CD4-positive, alpha-beta memory T cell (primary cell): Measurements from ENCODE around the gene DMGDH. TPM values are rescaled to one million over a fixed set of nuclear protein-coding genes. Genes with fewer than 3 reads are reported as not detected.
A peak's percentile ranks its signal among the peaks of the same experiment; 100 is the strongest.

ENCODE experiments used
- CTCF ChIA-PET: fragments of 350-600 bp; sonication (Branson Sonifier 250); formaldehyde crosslinking; loops from one replicate; lab custom pipeline; 2021; ENCODE audit warnings: inconsistent platforms; ENCODE audit not compliant: partially characterized antibody; lab: Charles Lee
- POLR2A ChIA-PET: fragments of 350-600 bp; sonication (Branson Sonifier 250); formaldehyde crosslinking; loops from one replicate; lab custom pipeline; 2021; ENCODE audit not compliant: partially characterized antibody; lab: Charles Lee
- DNase-seq, 5 donors: peaks; one replicate each; pipeline versions ENCODE4 v3.0.0 to v3.0.0-alpha.2; 2020 to 2022; ENCODE audit warnings: mixed read lengths in 1 of 5
- H3K27ac ChIP-seq: one replicate; pipeline ENCODE4 v1.7.0; 2013; ENCODE audit warnings: low read depth, low read length
- H3K27me3 ChIP-seq: 2 replicates; pipeline ENCODE4 v1.7.0; 2013; ENCODE audit warnings: mild to moderate bottlenecking, low read length, moderate library complexity; ENCODE audit not compliant: insufficient read depth
- H3K36me3 ChIP-seq: 2 replicates; pipeline ENCODE4 v1.7.0; 2013; ENCODE audit warnings: mild to moderate bottlenecking, low read length, moderate library complexity; ENCODE audit not compliant: insufficient read depth
- H3K4me1 ChIP-seq: 2 replicates; pipeline ENCODE4 v1.7.0; 2013; ENCODE audit warnings: mild to moderate bottlenecking, low read length, moderate library complexity; ENCODE audit not compliant: insufficient read depth
- H3K4me3 ChIP-seq, 2 donors: one replicate each; pipeline ENCODE4 v1.7.0; 2013; ENCODE audit warnings: low read length in 2 of 2, mild to moderate bottlenecking in 1 of 2
- H3K9me3 ChIP-seq, 2 donors: one replicate each; pipeline ENCODE4 v1.7.0; 2013; ENCODE audit warnings: low read length in 2 of 2, control low read depth in 1 of 2; ENCODE audit not compliant: control insufficient read depth in 1 of 2
- H3K27ac Mint-ChIP-seq, 7 donors: one replicate each; pipeline ENCODE4 v1.8.0; 2020 to 2021; ENCODE audit warnings: mixed read lengths in 7 of 7, mild to moderate bottlenecking in 6 of 7, inconsistent platforms in 3 of 7, moderate library complexity in 3 of 7
- H3K27me3 Mint-ChIP-seq, 2 donors: one replicate each; pipeline ENCODE4 v1.8.0; 2020 to 2021; ENCODE audit warnings: mixed read lengths in 2 of 2
- H3K36me3 Mint-ChIP-seq, 2 donors: one replicate each; pipeline ENCODE4 v1.8.0; 2020 to 2021; ENCODE audit warnings: mixed read lengths in 2 of 2, inconsistent platforms in 1 of 2, mild to moderate bottlenecking in 1 of 2
- H3K4me1 Mint-ChIP-seq, 4 donors: one replicate each; pipeline ENCODE4 v1.8.0; 2020 to 2021; ENCODE audit warnings: mixed read lengths in 4 of 4, mild to moderate bottlenecking in 1 of 4
- H3K4me3 Mint-ChIP-seq, 8 donors: one replicate each; pipeline ENCODE4 v1.8.0; 2020 to 2021; ENCODE audit warnings: mixed read lengths in 8 of 8, mild to moderate bottlenecking in 7 of 8, moderate library complexity in 6 of 8, inconsistent platforms in 3 of 8
- H3K9me3 Mint-ChIP-seq, 8 donors: one replicate each; pipeline ENCODE4 v1.8.0; 2020 to 2021; ENCODE audit warnings: mixed read lengths in 8 of 8, mild to moderate bottlenecking in 5 of 8, inconsistent platforms in 3 of 8, moderate library complexity in 1 of 8
- intact Hi-C: fragments of 100-400 bp; cut with micrococcal nuclease; formaldehyde crosslinking; loops from one replicate; pipeline ENCODE4 v1.15.1; 2023
- polyA plus RNA-seq, 2 donors: library from polyadenylated mRNA; unstranded; fragments of 300-500 nt; fragmentation: Illumina TruSeq; gene quantifications; one replicate each; pipeline ENCODE4 v1.2.3, GENCODE V29; 2021
- total RNA-seq, 2 experiments: library from RNA; stranded (reverse); gene quantifications; one replicate each; pipeline ENCODE4 v1.2.3, GENCODE V29; 2021

DMGDH gene
- total and polyA plus RNA-seq, 4 experiments from 2014 or later, result 0.10 to 0.49 TPM; not detected in 2

DNA sequence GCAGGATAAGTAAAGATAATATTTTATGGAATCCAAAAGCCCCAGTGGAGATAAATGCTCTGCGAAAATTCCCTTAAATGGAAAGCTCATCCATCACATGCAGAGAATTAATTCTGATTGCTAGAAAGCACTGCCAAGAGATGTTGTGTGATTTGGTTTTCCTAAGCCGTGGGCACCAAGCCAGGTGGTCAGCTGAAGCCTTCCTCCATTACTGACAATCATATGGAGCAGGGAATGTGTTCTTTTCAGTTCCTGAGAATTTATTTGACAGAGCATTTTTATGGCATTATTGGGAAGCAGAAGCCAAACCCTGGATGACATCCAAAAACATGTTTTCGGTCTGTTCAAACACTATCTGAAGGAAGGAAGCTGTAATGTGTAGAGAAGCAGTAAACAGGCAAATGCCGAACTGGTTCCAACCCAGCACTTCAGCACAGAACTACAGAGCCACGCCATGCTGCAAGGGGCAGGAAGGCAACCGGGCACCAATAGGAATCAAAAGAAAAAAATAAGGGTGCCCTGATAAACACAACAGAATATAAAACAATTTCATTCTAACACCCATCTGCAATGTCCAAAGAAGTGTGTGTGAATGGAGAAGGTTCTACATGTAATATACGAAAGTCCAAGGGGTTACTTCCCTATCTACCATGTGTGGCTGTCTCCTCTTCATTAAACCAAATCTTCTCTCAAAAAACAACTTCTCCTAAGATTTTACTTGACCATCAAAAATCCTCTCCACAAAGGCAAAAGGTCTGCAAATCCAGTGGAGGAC lies 96.6 kb downstream of the DMGDH start:
- no peak for DNase-seq
- Histone ChIP-seq H3K36me3 (no peaks in the 10 kb centered on the region), H3K9me3 (no peaks in the 10 kb centered on the region), H3K4me1 (no peaks in the 10 kb centered on the region), H3K27ac (no peak overlapping the region), H3K27me3 (no peaks in the 10 kb centered on the region), H3K4me3 (no peak overlapping the region)
- intact Hi-C loops, result no loop called here
- no peaks in the 10 kb centered on the region for H3K9me3 Mint-ChIP-seq
- H3K27ac Mint-ChIP-seq, result no peak overlapping the region
- peaks cover under 1 to 7% of the 10 kb centered on the region in 2 donors for H3K36me3 Mint-ChIP-seq
- H3K27me3 Mint-ChIP-seq, result no peaks in the 10 kb centered on the region
- ChIA-PET CTCF (interaction anchor here (2.1 to 2.4 kb wide), 2 partner anchors 11 to 12 kb away, joined by 7 to 10 read pairs; partner anchors contain the start of gene ARSB), POLR2A (interaction anchor here (1.3 kb wide), 1 partner anchor 12 kb away, joined by 4 read pairs; the partner anchor contains the start of gene ARSB)
- no peak overlapping the region for H3K4me3 Mint-ChIP-seq
- H3K4me1 Mint-ChIP-seq, result peaks cover 0 to 3% (median under 1%) of the 10 kb centered on the region in 4 donors

DNA sequence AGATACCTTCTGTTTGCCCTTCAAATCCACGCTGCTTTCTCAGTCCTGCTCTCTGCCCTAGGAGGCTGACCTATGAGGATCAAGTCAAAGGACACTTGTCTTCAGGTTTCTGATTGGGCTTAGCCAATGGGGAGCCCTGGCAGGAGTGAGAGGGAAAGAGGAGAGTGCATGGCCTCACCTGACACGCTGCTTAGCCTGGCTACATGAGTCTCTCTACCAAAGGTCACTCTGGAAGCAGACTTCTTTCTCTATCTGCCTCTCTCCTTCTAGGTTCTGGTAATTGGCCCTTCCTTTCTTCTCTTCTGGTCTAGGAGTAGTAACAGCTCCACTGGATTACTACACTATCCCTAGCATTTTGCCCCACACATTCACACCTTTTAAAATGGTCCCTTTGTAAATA lies 97.5 kb downstream of the DMGDH start:
- Histone ChIP-seq H3K9me3 (no peaks in the 10 kb centered on the region), H3K4me3 (no peak overlapping the region), H3K27ac (no peak overlapping the region), H3K4me1 (no peaks in the 10 kb centered on the region), H3K36me3 (no peaks in the 10 kb centered on the region), H3K27me3 (no peaks in the 10 kb centered on the region)
- intact Hi-C loops, result no loop called here
- H3K36me3 Mint-ChIP-seq, result peaks cover 4 to 10% of the 10 kb centered on the region in 2 donors
- POLR2A ChIA-PET, result interaction anchor here (1.3 kb wide), 1 partner anchor 13 kb away, joined by 4 read pairs; the partner anchor contains the start of gene ARSB
- H3K9me3 Mint-ChIP-seq, result no peaks in the 10 kb centered on the region
- H3K4me3 Mint-ChIP-seq, result no peak overlapping the region
- DNase-seq, result no peak
- CTCF ChIA-PET, result interaction anchor here (2.4 kb wide), 1 partner anchor 13 kb away, joined by 10 read pairs; the partner anchor contains the start of gene ARSB
- H3K4me1 Mint-ChIP-seq, result peaks cover 0 to 3% (median under 1%) of the 10 kb centered on the region in 4 donors
- no peaks in the 10 kb centered on the region for H3K27me3 Mint-ChIP-seq
- H3K27ac Mint-ChIP-seq, result no peak overlapping the region

DNA sequence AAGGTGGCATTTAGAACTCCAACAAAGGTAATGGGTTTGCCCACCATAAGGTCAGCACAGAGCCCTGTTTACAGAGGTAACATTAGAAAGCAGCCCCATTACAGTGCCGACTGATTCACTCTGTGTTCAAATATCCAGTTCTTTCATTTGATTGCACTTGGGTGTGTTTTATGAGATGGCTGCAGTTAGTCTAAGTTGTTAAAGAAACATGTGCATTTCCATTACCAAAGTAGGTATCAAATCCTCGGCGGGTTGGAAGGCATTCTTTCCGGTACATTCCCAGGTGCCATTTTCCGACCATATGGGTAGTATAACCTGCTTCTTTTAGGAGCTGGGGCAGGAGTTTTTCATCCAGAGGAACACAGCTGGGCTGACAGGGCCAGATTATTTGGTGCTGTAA lies 100.7 kb downstream of the DMGDH start:
- POLR2A ChIA-PET, result no interaction called here
- Mint-ChIP-seq H3K27me3 (no peaks in the 10 kb centered on the region), H3K36me3 (peaks cover 17 to 32% of the 10 kb centered on the region in 2 donors), H3K27ac (peak overlapping the region in 1 of 7 donors; percentile 6), H3K4me3 (no peak overlapping the region), H3K4me1 (peaks cover 0 to 3% (median 0%) of the 10 kb centered on the region in 4 donors), H3K9me3 (no peaks in the 10 kb centered on the region)
- no peak overlapping the region for H3K27ac ChIP-seq
- no peaks in the 10 kb centered on the region for H3K36me3 ChIP-seq
- DNase-seq, result no peak
- intact Hi-C loops, result no loop called here
- no peaks in the 10 kb centered on the region for H3K4me1 ChIP-seq
- H3K4me3 ChIP-seq, result no peak overlapping the region
- no peaks in the 10 kb centered on the region for H3K9me3 ChIP-seq
- no peaks in the 10 kb centered on the region for H3K27me3 ChIP-seq
- CTCF ChIA-PET, result no interaction called here

GRCh38 chr5:78964889-78965288 lies 104.6 kb downstream of the DMGDH start:
- H3K4me3 ChIP-seq, result no peak overlapping the region
- no peak overlapping the region for H3K27ac ChIP-seq
- Mint-ChIP-seq H3K4me1 (no peaks in the 10 kb centered on the region), H3K27ac (no peak overlapping the region), H3K36me3 (peaks cover 30 to 43% of the 10 kb centered on the region in 2 donors), H3K27me3 (no peaks in the 10 kb centered on the region), H3K4me3 (no peak overlapping the region), H3K9me3 (no peaks in the 10 kb centered on the region)
- no peak for DNase-seq
- H3K27me3 ChIP-seq, result no peaks in the 10 kb centered on the region
- ChIA-PET POLR2A (no interaction called here), CTCF (no interaction called here)
- H3K9me3 ChIP-seq, result no peaks in the 10 kb centered on the region
- no peaks in the 10 kb centered on the region for H3K36me3 ChIP-seq
- H3K4me1 ChIP-seq, result no peaks in the 10 kb centered on the region
- intact Hi-C loops, result no loop called here

DNA sequence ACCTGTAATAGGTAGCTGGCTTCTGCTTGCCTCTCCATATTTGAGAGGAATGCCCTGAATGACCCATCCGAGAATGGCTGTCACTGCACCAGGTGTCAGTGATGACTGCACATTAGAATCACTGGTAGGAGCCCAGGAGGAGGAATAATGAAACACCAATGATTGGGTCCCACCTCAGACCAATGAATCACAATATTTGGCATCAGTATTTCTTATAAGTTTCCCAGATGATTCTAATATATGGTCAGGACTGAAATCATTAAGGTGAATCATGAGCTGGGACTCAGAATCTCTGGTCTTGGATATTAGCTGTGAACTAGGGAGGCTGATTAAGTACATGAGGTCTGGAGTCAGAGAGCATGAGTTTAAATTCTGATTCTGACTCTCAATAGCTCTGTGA lies 107.7 kb downstream of the DMGDH start:
- peaks cover 25 to 45% of the 10 kb centered on the region in 2 donors for H3K36me3 Mint-ChIP-seq
- no peaks in the 10 kb centered on the region for H3K36me3 ChIP-seq
- no peaks in the 10 kb centered on the region for H3K27me3 ChIP-seq
- ChIA-PET POLR2A (no interaction called here), CTCF (interaction anchor here (0.9 kb wide), 1 partner anchor 60 kb away, joined by 3 read pairs; no protein-coding TSS in a partner anchor)
- DNase-seq, result no peak
- H3K9me3 ChIP-seq, result no peaks in the 10 kb centered on the region
- intact Hi-C loops, result no loop called here
- H3K4me1 ChIP-seq, result no peaks in the 10 kb centered on the region
- H3K4me1 Mint-ChIP-seq, result no peaks in the 10 kb centered on the region
- H3K27ac ChIP-seq, result no peak overlapping the region
- H3K9me3 Mint-ChIP-seq, result no peaks in the 10 kb centered on the region
- no peaks in the 10 kb centered on the region for H3K27me3 Mint-ChIP-seq
- no peak overlapping the region for H3K4me3 ChIP-seq
- H3K4me3 Mint-ChIP-seq, result no peak overlapping the region
- peak overlapping the region in 1 of 7 donors; percentile 1 for H3K27ac Mint-ChIP-seq

DNA sequence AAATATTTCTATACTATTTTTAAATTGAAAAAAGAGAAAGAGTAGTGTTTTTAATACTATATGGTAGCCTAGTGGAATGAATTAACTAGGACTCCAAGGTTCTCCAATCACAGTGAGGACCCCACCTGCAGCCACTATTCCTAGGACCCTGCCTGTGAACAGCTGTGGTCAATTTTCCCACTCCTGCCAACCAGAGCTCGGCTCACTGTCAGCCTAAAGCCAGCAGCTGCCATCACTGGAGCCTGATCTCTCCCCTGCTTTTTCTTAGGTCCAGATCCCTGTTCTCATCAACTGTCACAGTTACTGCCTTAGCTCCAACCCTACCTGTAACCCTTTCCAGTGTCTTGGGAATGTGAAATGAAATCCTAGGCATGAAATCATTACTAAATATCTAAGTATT lies 109.7 kb downstream of the DMGDH start:
- Mint-ChIP-seq H3K9me3 (no peaks in the 10 kb centered on the region), H3K27ac (no peak overlapping the region), H3K36me3 (peaks cover 27 to 45% of the 10 kb centered on the region in 2 donors), H3K27me3 (no peaks in the 10 kb centered on the region), H3K4me3 (no peak overlapping the region), H3K4me1 (no peaks in the 10 kb centered on the region)
- intact Hi-C loops, result no loop called here
- Histone ChIP-seq H3K27me3 (no peaks in the 10 kb centered on the region), H3K36me3 (no peaks in the 10 kb centered on the region), H3K27ac (no peak overlapping the region), H3K9me3 (no peaks in the 10 kb centered on the region), H3K4me3 (no peak overlapping the region), H3K4me1 (no peaks in the 10 kb centered on the region)
- DNase-seq, result no peak
- POLR2A ChIA-PET, result no interaction called here
- CTCF ChIA-PET, result no interaction called here

DNA sequence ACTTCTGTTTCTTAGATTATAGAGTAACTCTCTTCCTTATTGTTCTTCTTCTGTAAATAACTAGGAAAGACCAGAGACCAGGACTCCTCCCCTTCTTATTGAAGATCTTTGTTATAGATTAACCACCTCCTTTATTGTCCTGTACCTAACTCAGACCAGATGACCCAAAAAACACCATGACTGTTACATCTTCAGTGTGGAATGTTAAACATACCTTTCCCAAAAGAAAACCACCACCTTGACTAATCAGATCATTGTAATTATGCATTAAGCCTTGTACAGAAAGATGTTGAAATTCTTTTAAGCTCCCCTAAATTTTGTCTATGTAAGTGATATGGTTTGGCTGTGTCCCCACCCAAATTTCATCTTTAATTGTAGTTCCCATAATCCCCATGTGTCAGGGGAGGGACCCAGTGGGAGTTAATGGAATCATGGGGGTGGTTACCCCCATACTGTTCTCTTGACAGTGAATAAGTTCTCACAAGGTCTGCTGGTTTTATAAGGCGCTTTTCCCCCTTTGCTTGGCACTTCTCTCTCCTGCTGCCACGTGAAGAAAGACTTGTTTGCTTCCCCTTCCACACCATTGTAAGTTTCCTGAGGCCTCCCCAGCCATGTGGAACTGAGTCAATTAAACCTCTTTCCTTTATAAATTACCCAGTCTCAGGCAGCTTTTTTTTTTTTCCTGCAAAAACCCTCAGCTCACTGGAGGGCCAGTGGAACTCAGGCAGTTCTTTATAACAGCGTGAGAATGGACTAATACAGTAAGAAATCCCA lies 110.6 kb downstream of the DMGDH start:
- Histone ChIP-seq H3K4me1 (no peaks in the 10 kb centered on the region), H3K36me3 (no peaks in the 10 kb centered on the region), H3K9me3 (no peaks in the 10 kb centered on the region), H3K27ac (no peak overlapping the region), H3K27me3 (no peaks in the 10 kb centered on the region), H3K4me3 (no peak overlapping the region)
- ChIA-PET POLR2A (no interaction called here), CTCF (no interaction called here)
- DNase-seq, result no peak
- Mint-ChIP-seq H3K4me3 (peak overlapping the region in 1 of 8 donors; percentile 30), H3K27ac (peak overlapping the region in 2 of 7 donors; percentile 22), H3K4me1 (no peaks in the 10 kb centered on the region), H3K36me3 (peaks cover 19 to 41% of the 10 kb centered on the region in 2 donors), H3K27me3 (no peaks in the 10 kb centered on the region), H3K9me3 (no peaks in the 10 kb centered on the region)
- intact Hi-C loops, result no loop called here
